HepG2 (cell line): ENCODE results near the gene PISD. TPM values are rescaled to one million over a fixed set of nuclear protein-coding genes. Genes with fewer than 3 reads are reported as not detected.

ENCODE experiments used
- ARHGAP35 ChIP-seq: sonication (generic); formaldehyde crosslinking; IDR thresholded peaks from 2 replicates; pipeline ENCODE4 v1.9.0; 2022; ENCODE audit warnings: mild to moderate bottlenecking, inconsistent platforms, moderate library complexity, missing genetic modification reagents, borderline replicate concordance
- BORCS8-MEF2B ChIP-seq: sonication (generic); formaldehyde crosslinking; IDR thresholded peaks from 2 replicates; pipeline ENCODE4 v1.8.0; 2022; ENCODE audit warnings: mild to moderate bottlenecking, missing genetic modification reagents
- DRAP1 ChIP-seq: IDR thresholded peaks from 2 replicates; pipeline ENCODE4 v1.6.1; 2016; ENCODE audit warnings: missing genetic modification reagents, missing compliant biosample characterization
- GABPB1 ChIP-seq: IDR thresholded peaks from 2 replicates; pipeline ENCODE4 v1.6.1; 2016; ENCODE audit warnings: mild to moderate bottlenecking, missing genetic modification reagents, moderate library complexity, missing compliant biosample characterization
- GMEB1 ChIP-seq: sonication (generic); formaldehyde crosslinking; IDR thresholded peaks from 2 replicates; pipeline ENCODE4 v1.5.1; 2020; ENCODE audit warnings: missing genetic modification reagents, mild to moderate bottlenecking, borderline replicate concordance
- JUNB ChIP-seq: sonication (generic); formaldehyde crosslinking; IDR thresholded peaks from 2 replicates; pipeline ENCODE4 v1.8.0; 2022; ENCODE audit warnings: missing genetic modification reagents, mild to moderate bottlenecking, borderline replicate concordance
- MAZ ChIP-seq, 2 experiments: sonication (generic) in 1 of 2; formaldehyde crosslinking in 1 of 2; IDR thresholded peaks; 2 replicates each; pipeline versions ENCODE4 v1.5.0 to v1.6.1; 2012 to 2020; ENCODE audit warnings: low read depth in 2 of 2, mild to moderate bottlenecking in 2 of 2, borderline replicate concordance in 1 of 2, improper control_type of control experiment in 1 of 2, low read length in 1 of 2, missing genetic modification reagents in 1 of 2, moderate library complexity in 1 of 2
- MEIS1 ChIP-seq: sonication (generic); formaldehyde crosslinking; IDR thresholded peaks from 2 replicates; pipeline ENCODE4 v1.9.0; 2021; ENCODE audit warnings: mild to moderate bottlenecking, missing genetic modification reagents, moderate library complexity, borderline replicate concordance
- MXI1 ChIP-seq: IDR thresholded peaks from 3 replicates; pipeline ENCODE4 v1.6.1; 2012; ENCODE audit warnings: low read depth, low read length, inconsistent platforms, borderline replicate concordance
- SOX13 ChIP-seq, 3 experiments: fragments of 450-650 bp in 1 of 3; sonication (generic) in 1 of 3; formaldehyde crosslinking in 1 of 3; IDR thresholded peaks in 2 of 3; conservative IDR thresholded peaks in 1 of 3; 2 replicates each; pipeline versions ENCODE4 v1.5.0 to v1.6.1; 2016 to 2020; ENCODE audit warnings: antibody characterized with exemption in 1 of 3, mild to moderate bottlenecking in 1 of 3, missing compliant biosample characterization in 1 of 3, missing genetic modification reagents in 1 of 3, moderate library complexity in 1 of 3
- WIZ ChIP-seq: sonication (generic); formaldehyde crosslinking; IDR thresholded peaks from 2 replicates; pipeline ENCODE4 v1.5.1; 2020; ENCODE audit warnings: mild to moderate bottlenecking, missing genetic modification reagents
- ZEB1 ChIP-seq: IDR thresholded peaks from 2 replicates; pipeline ENCODE4 v1.6.1; 2012; ENCODE audit warnings: mild to moderate bottlenecking, low read depth, inconsistent platforms; ENCODE audit not compliant: insufficient replicate concordance
- ZHX2 ChIP-seq, 2 experiments: sonication (generic) in 1 of 2; formaldehyde crosslinking in 1 of 2; IDR thresholded peaks; 2 replicates each; pipeline versions ENCODE4 v1.6.1 to v1.9.0; 2014 to 2022; ENCODE audit warnings: antibody characterized with exemption in 1 of 2, borderline replicate concordance in 1 of 2, inconsistent platforms in 1 of 2, low read depth in 1 of 2, missing genetic modification reagents in 1 of 2
- ZNF280D ChIP-seq: sonication (generic); formaldehyde crosslinking; IDR thresholded peaks from 2 replicates; pipeline ENCODE4 v1.5.1; 2020; ENCODE audit warnings: mild to moderate bottlenecking, missing genetic modification reagents
- polyA plus RNA-seq, 8 experiments: library from polyadenylated mRNA; depleted of rRNA in 3 of 8; stranded (reverse) in 7 of 8; unstranded in 1 of 8; fragments of >200 nt; fragmentation: Illumina TruSeq in 4 of 8; extraction: Trizol in 4 of 8; gene quantifications; 2 replicates each; pipeline versions ENCODE4 v1.2.1 to v1.2.3, GENCODE V29; 2011 to 2016; ENCODE audit warnings: low read depth in 4 of 8, missing spikeins in 1 of 8, mixed read lengths in 1 of 8; ENCODE audit not compliant: insufficient read depth in 1 of 8
- total RNA-seq, 5 experiments: library from RNA; depleted of rRNA; stranded (reverse); fragments of >200 nt; fragmentation: Illumina TruSeq; extraction: Trizol; gene quantifications; 2 replicates each; pipeline ENCODE4 v1.2.3, GENCODE V29; 2016; ENCODE audit warnings: low read depth in 1 of 5

Gene PISD
- total and polyA plus RNA-seq, 2 of the 13 experiments (the other 11 are each of a cell fraction or from before 2014, with no cell fraction given): 30.1 to 47.7 TPM

- TF ChIP-seq MXI1 (peak; percentile 97), GABPB1 (CRISPR knock-in tag) (peak; percentile 80), GMEB1 (CRISPR knock-in tag) (peak; percentile 95), MEIS1 (CRISPR knock-in tag) (peak; percentile 33; the same call in 1 of the 2 replicates), ARHGAP35 (CRISPR knock-in tag) (peak; percentile 70; the same call in 1 of the 2 replicates), DRAP1 (peak; percentile 95), MAZ (IDR thresholded peaks at IDR 0.05; ENCODE audit: borderline replicate concordance, low read depth, low read length) (peak; percentile 61; the same call in 1 of the 2 replicates), MAZ (CRISPR knock-in tag; IDR thresholded peaks at IDR 0.05; ENCODE audit: low read depth) (peak; percentile 45; the same call in 1 of the 2 replicates), ZHX2 (IDR thresholded peaks at IDR 0.05; ENCODE audit: low read depth) (peak; percentile 92), ZHX2 (CRISPR knock-in tag; IDR thresholded peaks at IDR 0.05; ENCODE audit: borderline replicate concordance) (no peak), WIZ (CRISPR knock-in tag) (0 out of 2 replicates have a peak, but pooled peaks have one; percentile 57), JUNB (CRISPR knock-in tag) (no peak), ZEB1 (peak; percentile 81), SOX13 (IDR thresholded peaks at IDR 0.05) (no peak), SOX13 (CRISPR knock-in tag; conservative IDR thresholded peaks at IDR 0.05 in 1 of 2, IDR thresholded peaks at IDR 0.05 in 1 of 2) (peak in 1 of 2 experiments; percentile 16; a peak in 1 of 4 replicates), ZNF280D (peak; percentile 13; the same call in 1 of the 2 replicates), BORCS8-MEF2B (CRISPR knock-in tag) (peak; percentile 70)
Measured at GRCh38 chr22:31661851-31662667, at the start of gene PISD (continued).
